GM23248 (cell line): ENCODE data around the gene MEGF11. TPM values are rescaled to one million over a fixed set of nuclear protein-coding genes. Genes with fewer than 3 reads are reported as not detected.

ENCODE experiments used
- DNase-seq: peaks from one replicate; pipeline ENCODE4 v3.0.0-alpha.2; 2015
- H2AFZ ChIP-seq: fragments of 200-600 bp; sonication (generic); 2 replicates; pipeline ENCODE4 v1.6.1; 2016; ENCODE audit warnings: antibody characterized with exemption
- H3F3A ChIP-seq: fragments of 200-600 bp; sonication (generic); 2 replicates; pipeline ENCODE4 v1.6.1; 2016; ENCODE audit warnings: mild to moderate bottlenecking, antibody characterized with exemption, mixed run types; ENCODE audit not compliant: insufficient read depth
- H3K27ac ChIP-seq: fragments of 200-600 bp; sonication (generic); 2 replicates; pipeline ENCODE4 v1.5.1; 2016; ENCODE audit warnings: mild to moderate bottlenecking
- H3K27me3 ChIP-seq: fragments of 200-600 bp; sonication (generic); replicated peaks from 2 replicates; pipeline ENCODE4 v1.6.1; 2016; ENCODE audit warnings: mild to moderate bottlenecking; ENCODE audit not compliant: insufficient read depth
- H3K36me3 ChIP-seq: fragments of 200-600 bp; sonication (generic); 2 replicates; pipeline ENCODE4 v1.6.1; 2016; ENCODE audit warnings: low read depth, mild to moderate bottlenecking
- H3K4me1 ChIP-seq: fragments of 200-600 bp; sonication (generic); 2 replicates; pipeline ENCODE4 v1.6.1; 2016; ENCODE audit warnings: mild to moderate bottlenecking; ENCODE audit not compliant: insufficient read depth
- H3K4me2 ChIP-seq: fragments of 200-600 bp; sonication (generic); one replicate; pipeline ENCODE4 v1.6.1; 2016; ENCODE audit warnings: mild to moderate bottlenecking; ENCODE audit not compliant: unreplicated experiment
- H3K4me3 ChIP-seq: fragments of 200-600 bp; sonication (generic); 2 replicates; pipeline ENCODE4 v1.5.1; 2016; ENCODE audit warnings: mild to moderate bottlenecking
- H3K79me2 ChIP-seq: fragments of 200-600 bp; sonication (generic); 2 replicates; pipeline ENCODE4 v1.6.1; 2016; ENCODE audit warnings: mild to moderate bottlenecking; ENCODE audit not compliant: insufficient read depth
- H3K9ac ChIP-seq: fragments of 200-600 bp; sonication (generic); 2 replicates; pipeline ENCODE4 v1.6.1; 2016; ENCODE audit warnings: mild to moderate bottlenecking
- H3K9me2 ChIP-seq: fragments of 200-600 bp; sonication (generic); 2 replicates; pipeline ENCODE4 v1.6.1; 2016; ENCODE audit warnings: mixed run types, mild to moderate bottlenecking, moderate library complexity; ENCODE audit not compliant: insufficient read depth
- H3K9me3 ChIP-seq: fragments of 200-600 bp; sonication (generic); one replicate; pipeline ENCODE4 v1.6.1; 2017; ENCODE audit warnings: low read depth
- H4K20me1 ChIP-seq: fragments of 200-600 bp; sonication (generic); 2 replicates; pipeline ENCODE4 v1.6.0; 2016; ENCODE audit not compliant: insufficient read depth
- EZH2 ChIP-seq: fragments of 200-600 bp; sonication (generic); IDR thresholded peaks from 2 replicates; pipeline ENCODE4 v1.6.1; 2018; ENCODE audit warnings: antibody characterized with exemption, mild to moderate bottlenecking; ENCODE audit not compliant: insufficient read depth, poor library complexity, severe bottlenecking
- EZH2phosphoT487 ChIP-seq: fragments of 200-600 bp; sonication (generic); IDR thresholded peaks from 2 replicates; pipeline ENCODE4 v1.6.1; 2018; ENCODE audit warnings: antibody characterized with exemption, moderate library complexity, mild to moderate bottlenecking, low read depth; ENCODE audit not compliant: insufficient read depth
- WGBS, 2 experiments: methylation state at CpG; one replicate each; pipeline ENCODE4 v1.1.6; 2015 to 2017; ENCODE audit warnings: low lambda C conversion rate in 2 of 2, low coverage in 1 of 2; ENCODE audit errors: missing lambda C conversion rate in 2 of 2; 5-methylcytosine and 5-hydroxymethylcytosine counted together
- in situ Hi-C: fragments of 300-500 bp; cut with MboI; formaldehyde crosslinking; loops from 2 replicates; pipeline ENCODE4 v1.15.0; 2020
- polyA plus RNA-seq: library from polyadenylated mRNA; unstranded; fragments of >200 nt; fragmentation: Nextera tagmentation; extraction: Ambion mirVana; gene quantifications from 2 replicates; pipeline ENCODE4 v1.2.1, GENCODE V29; 2016
- total RNA-seq: library from RNA; depleted of rRNA; stranded (reverse); fragments of >200 nt; shearing (Covaris generic); gene quantifications from 2 replicates; pipeline ENCODE4 v1.2.3, GENCODE V29; 2014

MEGF11 gene
- total and polyA plus RNA-seq, 2 experiments from 2014 or later, result 0.14 TPM; not detected in 1

DNA sequence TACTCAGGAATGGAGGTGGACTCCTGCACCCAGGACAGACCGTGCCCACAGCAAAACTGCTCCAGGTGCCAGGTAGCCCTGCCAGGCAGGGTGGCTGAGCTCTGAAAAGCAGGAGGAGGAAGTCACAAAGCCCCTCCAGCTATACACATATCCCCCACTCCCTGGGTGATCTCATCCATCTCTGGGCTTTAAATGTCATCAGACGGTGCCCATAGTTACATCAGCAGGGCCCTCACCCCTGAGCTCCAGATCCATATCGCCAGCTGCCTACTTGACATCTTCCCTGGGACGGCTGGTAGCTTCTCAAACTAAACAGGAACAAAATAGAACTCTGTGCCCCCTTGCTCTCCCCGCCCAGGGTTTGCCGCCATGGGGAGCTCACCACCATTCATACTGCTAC, 87.7 kb downstream of the MEGF11 start:
- in situ Hi-C loops, result no loop called here
- no peak for DNase-seq
- Histone ChIP-seq H3K79me2 (no peaks in the 10 kb centered on the region), H3K4me2 (no peak overlapping the region), H3K27ac (no peak overlapping the region), H3K36me3 (no peaks in the 10 kb centered on the region), H3K4me1 (no peaks in the 10 kb centered on the region), H3K9me2 (no peaks in the 10 kb centered on the region), H3K9me3 (no peaks in the 10 kb centered on the region), H3K4me3 (no peak overlapping the region), H4K20me1 (no peaks in the 10 kb centered on the region), H3K27me3 (peaks cover 26% of the 10 kb centered on the region), H3K9ac (no peak overlapping the region), H2AFZ (no peak overlapping the region), H3F3A (no peaks in the 10 kb centered on the region)
- 45 to 50% methylated on average over 6 of the region's 6 CpGs for WGBS, 2 experiments
- no peak for TF ChIP-seq EZH2
- no peak for TF ChIP-seq EZH2phosphoT487

DNA sequence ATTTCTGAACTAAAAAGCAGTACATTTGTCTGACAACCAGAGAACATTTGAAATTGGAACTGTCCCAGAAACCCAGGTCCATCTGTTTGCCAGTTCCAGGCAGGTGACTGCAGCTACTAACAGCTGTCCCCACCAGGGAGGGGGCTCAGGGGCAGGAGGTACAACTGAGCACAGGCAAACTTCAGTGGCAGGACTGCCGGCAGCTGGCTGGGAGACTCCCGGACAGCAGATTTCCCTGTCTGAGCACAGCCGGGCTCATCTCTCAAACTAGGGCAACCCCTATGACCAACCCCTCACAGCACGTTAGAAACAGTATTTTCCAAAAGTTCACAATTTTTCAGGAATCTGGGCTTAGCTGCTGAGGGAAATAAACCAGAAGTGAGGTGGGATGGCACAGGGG, 88.8 kb downstream of the MEGF11 start:
- WGBS, 2 experiments, result 25 to 34% methylated on average over 4 of the region's 4 CpGs

GRCh38 chr15:66163553-66163952, 90.0 kb downstream of the MEGF11 start:
- Histone ChIP-seq H3K9ac (no peak overlapping the region), H4K20me1 (no peaks in the 10 kb centered on the region), H3K9me2 (no peaks in the 10 kb centered on the region), H3K4me3 (no peak overlapping the region), H3K27me3 (peaks cover 36% of the 10 kb centered on the region), H3K27ac (no peak overlapping the region), H3F3A (no peaks in the 10 kb centered on the region), H2AFZ (no peak overlapping the region), H3K36me3 (no peaks in the 10 kb centered on the region), H3K9me3 (no peaks in the 10 kb centered on the region), H3K79me2 (no peaks in the 10 kb centered on the region), H3K4me1 (no peaks in the 10 kb centered on the region), H3K4me2 (no peak overlapping the region)
- 55 to 56% methylated on average over 9 of the region's 9 CpGs for WGBS, 2 experiments
- no peak for TF ChIP-seq EZH2
- no peak for TF ChIP-seq EZH2phosphoT487
- no peak for DNase-seq
- in situ Hi-C loops, result no loop called here

More for the DNA sequence above, 88.8 kb downstream of the MEGF11 start:
- Histone ChIP-seq H3K36me3 (no peaks in the 10 kb centered on the region), H2AFZ (no peak overlapping the region), H3K9ac (no peak overlapping the region), H3K4me3 (no peak overlapping the region), H3K9me2 (no peaks in the 10 kb centered on the region), H4K20me1 (no peaks in the 10 kb centered on the region), H3K4me1 (no peaks in the 10 kb centered on the region), H3F3A (no peaks in the 10 kb centered on the region), H3K79me2 (no peaks in the 10 kb centered on the region), H3K9me3 (no peaks in the 10 kb centered on the region), H3K4me2 (no peak overlapping the region), H3K27me3 (peaks cover 30% of the 10 kb centered on the region), H3K27ac (no peak overlapping the region)
- no peak for DNase-seq
- TF ChIP-seq EZH2phosphoT487 (no peak), EZH2 (no peak)
- in situ Hi-C loops, result no loop called here

DNA sequence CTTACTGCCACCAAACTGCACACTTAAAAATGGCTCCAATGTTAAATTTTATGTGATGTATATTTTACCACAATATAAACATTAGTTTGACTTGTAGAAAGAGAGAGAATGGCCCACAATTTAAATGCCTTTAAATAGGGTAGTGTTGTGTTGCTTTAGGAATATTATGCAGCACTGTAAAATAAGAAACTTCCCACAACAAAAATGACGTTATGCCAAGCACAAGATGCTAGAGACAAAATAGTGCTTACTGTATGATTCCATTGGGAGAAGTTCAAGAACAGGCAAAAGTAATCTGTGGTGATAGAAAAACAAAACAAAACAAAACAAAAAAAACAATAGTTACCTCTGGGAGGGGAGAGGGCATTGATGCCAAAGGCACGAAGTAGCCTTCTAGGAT, 91.3 kb downstream of the MEGF11 start:
- no peaks in the 10 kb centered on the region for H4K20me1 ChIP-seq
- H2AFZ ChIP-seq, result no peak overlapping the region
- TF ChIP-seq EZH2phosphoT487 (no peak), EZH2 (no peak)
- H3F3A ChIP-seq, result no peaks in the 10 kb centered on the region
- H3K9me2 ChIP-seq, result no peaks in the 10 kb centered on the region
- DNase-seq, result no peak
- in situ Hi-C loops, result no loop called here
- no peaks in the 10 kb centered on the region for H3K4me1 ChIP-seq
- no peaks in the 10 kb centered on the region for H3K9me3 ChIP-seq
- no peaks in the 10 kb centered on the region for H3K79me2 ChIP-seq
- whole genome bisulfite sequencing, 2 experiments, result 17 to 20% methylated on average over 2 of the region's 2 CpGs
- no peak overlapping the region for H3K4me3 ChIP-seq
- no peak overlapping the region for H3K9ac ChIP-seq
- H3K4me2 ChIP-seq, result no peak overlapping the region
- no peak overlapping the region for H3K27ac ChIP-seq
- H3K36me3 ChIP-seq, result no peaks in the 10 kb centered on the region
- H3K27me3 ChIP-seq, result peaks cover 45% of the 10 kb centered on the region

GRCh38 chr15:66161575-66162118, 91.9 kb downstream of the MEGF11 start:
- no peaks in the 10 kb centered on the region for H3F3A ChIP-seq
- in situ Hi-C loops, result no loop called here
- TF ChIP-seq EZH2phosphoT487, result no peak
- no peak for TF ChIP-seq EZH2
- H2AFZ ChIP-seq, result no peak overlapping the region
- no peaks in the 10 kb centered on the region for H3K4me1 ChIP-seq
- no peak overlapping the region for H3K4me2 ChIP-seq
- no peak overlapping the region for H3K4me3 ChIP-seq
- no peaks in the 10 kb centered on the region for H3K79me2 ChIP-seq
- no peak for DNase-seq
- H3K27ac ChIP-seq, result no peak overlapping the region
- WGBS, 2 experiments, result 36 to 38% methylated on average over 5 of the region's 5 CpGs
- H4K20me1 ChIP-seq, result no peaks in the 10 kb centered on the region
- no peaks in the 10 kb centered on the region for H3K36me3 ChIP-seq
- no peaks in the 10 kb centered on the region for H3K9me2 ChIP-seq
- H3K9ac ChIP-seq, result no peak overlapping the region
- H3K9me3 ChIP-seq, result no peaks in the 10 kb centered on the region
- H3K27me3 ChIP-seq, result peaks cover 48% of the 10 kb centered on the region
